ENCODE measurements around the gene ZNF837.

GRCh38 chr19:58326914-58327726 is 53.7 kb downstream of the ZNF837 start, which contains the start of gene ZSCAN22:
- TF ChIP-seq CTCF (IDR thresholded peaks at IDR 0.05; ENCODE audit: low read depth, low read length, poor library complexity, severe bottlenecking) (no peak), EZH2phosphoT487 (IDR thresholded peaks at IDR 0.05; ENCODE audit: borderline replicate concordance, low read length) (no peak)
